ENCODE data around the gene UNC45B. TPM values are rescaled to one million over a fixed set of nuclear protein-coding genes. Genes with fewer than 3 reads are reported as not detected.

Gene UNC45B
- total RNA-seq, 2 donors from 2014 or later = 0.96 TPM; not detected in 1

- no peaks in the 10 kb centered on the region for H3K36me3 ChIP-seq
- intact Hi-C loops (cut with DNase I) = no loop called here
- 68% methylated on average over 2 of the region's 2 CpGs for whole genome bisulfite sequencing
- H3K27ac ChIP-seq = no peak overlapping the region
- peaks cover 4% of the 10 kb centered on the region for H3K4me1 ChIP-seq (replicated peaks)
- H3K27me3 ChIP-seq (replicated peaks; ENCODE audit: insufficient read depth) = no peaks in the 10 kb centered on the region
- H3K4me3 ChIP-seq = no peak overlapping the region
- no peak for DNase-seq (ENCODE audit: low spot score)
- TF ChIP-seq POLR2AphosphoS5 (IDR thresholded peaks at IDR 0.05) (no peak), POLR2A (IDR thresholded peaks at IDR 0.05) (no peak), CTCF (IDR thresholded peaks at IDR 0.05) (no peak)
- no peaks in the 10 kb centered on the region for H3K9me3 ChIP-seq
These were observed 91.2 kb downstream of the UNC45B start for GRCh38 chr17:35238821-35239220.

Other genes with a start within 250 kb of the UNC45B start
- 10 to 100 TPM in 1 of 2 donors, 1 to 10 TPM in 1; 7.1 to 11.9 TPM for gene CCT6B, start 186.4 kb upstream of the UNC45B start, total RNA-seq
- gene ZNF830, start 186.3 kb upstream of the UNC45B start, total RNA-seq = 10 to 100 TPM; 15.0 to 21.0 TPM
- 10 to 100 TPM; 49.2 to 54.0 TPM for gene LIG3, start 167.3 kb upstream of the UNC45B start, total RNA-seq
- 10 to 100 TPM; 46.6 to 51.3 TPM for gene RFFL, start 84.1 kb upstream of the UNC45B start, total RNA-seq
- gene RAD51D, start 28.0 kb upstream of the UNC45B start, total RNA-seq = 10 to 100 TPM in 1 of 2 donors, 1 to 10 TPM in 1; 9.9 to 12.0 TPM
- gene FNDC8, start 26.2 kb upstream of the UNC45B start, total RNA-seq = 1 to 10 TPM in 1 of 2 donors, not detected in 1; 4.6 TPM
- gene NLE1, start 5.5 kb upstream of the UNC45B start, total RNA-seq = 10 to 100 TPM; 12.5 to 17.7 TPM
- under 1 TPM in 1 of 2 donors, not detected in 1; 0.34 TPM for gene SLC35G3, start 46.6 kb downstream of the UNC45B start, total RNA-seq
- gene SLFN5, start 95.3 kb downstream of the UNC45B start, total RNA-seq = 10 to 100 TPM; 21.4 to 21.5 TPM
- gene SLFN11, start 225.8 kb downstream of the UNC45B start, total RNA-seq = 1 to 10 TPM; 7.7 TPM